SK-N-MC (cell line): ENCODE results near the gene AMBRA1.
A peak's percentile ranks its signal among the peaks of the same experiment; 100 is the strongest.

Source experiments
- DNase-seq: peaks from one replicate; pipeline ENCODE4 v3.0.0-alpha.2; 2011; ENCODE audit warnings: low read depth, low spot score
- H3K27ac ChIP-seq: fragments of 200-600 bp; sonication (generic); 2 replicates; pipeline ENCODE4 v1.5.1; 2016; ENCODE audit warnings: mixed run types
- H3K36me3 ChIP-seq: fragments of 200-600 bp; sonication (generic); 2 replicates; pipeline ENCODE4 v1.6.1; 2017; ENCODE audit warnings: antibody characterized with exemption, low read length, mixed read lengths; ENCODE audit not compliant: insufficient read depth
- H3K4me3 ChIP-seq: fragments of 200-600 bp; sonication (generic); 2 replicates; pipeline ENCODE4 v1.5.1; 2016
- H3K9ac ChIP-seq: fragments of 200-600 bp; sonication (generic); 2 replicates; pipeline ENCODE4 v1.8.0; 2017; ENCODE audit warnings: mixed run types, mixed read lengths; ENCODE audit not compliant: insufficient read length
- H3K9me3 ChIP-seq: fragments of 200-600 bp; sonication (generic); 2 replicates; pipeline ENCODE4 v1.6.1; 2017; ENCODE audit warnings: low read depth, mild to moderate bottlenecking, antibody characterized with exemption, low read length, moderate library complexity, mixed read lengths
- EZH2 ChIP-seq: fragments of 200-600 bp; sonication (generic); IDR thresholded peaks from one replicate; pipeline ENCODE4 v1.6.1; 2017; ENCODE audit warnings: antibody characterized with exemption
- FOXP2 ChIP-seq: optimal IDR thresholded peaks from 2 replicates; pipeline ENCODE3; 2011; ENCODE audit warnings: mild to moderate bottlenecking, moderate library complexity; ENCODE audit not compliant: insufficient read depth; ENCODE audit errors: extremely low read length, control extremely low read depth
- POLR2AphosphoS5 ChIP-seq: IDR thresholded peaks from 2 replicates; pipeline ENCODE4 v1.6.1; 2012; ENCODE audit warnings: mild to moderate bottlenecking, low read depth, low read length, borderline replicate concordance

The AMBRA1 gene

DNA sequence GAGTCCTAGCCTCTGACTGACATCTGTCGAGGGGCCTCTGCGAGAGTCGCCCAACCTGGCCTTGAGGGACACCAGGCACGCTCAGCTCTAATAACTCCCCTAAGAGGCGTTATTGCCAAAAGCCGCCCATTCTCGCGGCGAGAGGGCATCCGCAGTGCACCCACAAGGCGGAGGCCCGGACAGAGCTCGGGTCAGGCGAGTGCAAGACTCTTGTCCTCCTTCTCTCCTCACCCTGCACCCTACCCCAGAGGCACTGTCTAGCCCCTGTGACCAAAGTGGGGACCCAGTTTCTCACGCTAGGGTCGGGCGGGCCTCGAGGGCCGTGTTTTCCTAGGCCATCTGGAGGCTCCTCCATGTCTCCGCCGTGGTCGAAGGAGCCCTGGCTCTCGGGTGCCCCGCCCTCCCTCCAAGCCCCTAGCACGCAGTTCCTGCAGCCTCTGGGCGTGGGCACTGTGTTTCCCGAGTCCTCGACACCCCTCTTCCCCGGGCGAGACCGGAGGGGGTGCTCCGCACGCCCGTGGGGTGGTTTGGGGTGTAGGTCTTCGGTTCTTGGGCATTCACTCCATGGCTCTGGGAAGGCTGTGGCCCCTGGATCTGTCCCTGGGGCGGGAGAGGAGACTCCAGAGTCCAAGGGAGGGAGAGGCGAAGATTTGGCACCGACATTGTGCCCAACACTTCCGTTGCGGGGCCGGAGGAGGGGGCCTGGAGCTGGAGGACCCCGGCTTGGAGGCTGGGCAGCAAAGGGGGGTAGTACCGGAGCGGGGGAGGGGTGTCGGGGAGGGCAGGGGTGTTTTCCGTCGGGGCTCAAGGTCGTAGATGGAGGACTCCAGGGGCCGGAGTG is 203.3 kb downstream of the AMBRA1 start:
- TF ChIP-seq POLR2AphosphoS5 (no peak), FOXP2 (no peak), EZH2 (no peak)
- peak overlapping the region; percentile 71 for H3K4me3 ChIP-seq
- no peak overlapping the region for H3K9ac ChIP-seq
- H3K9me3 ChIP-seq: no peaks in the 10 kb centered on the region
- DNase-seq: no peak
- no peak overlapping the region for H3K27ac ChIP-seq
- no peaks in the 10 kb centered on the region for H3K36me3 ChIP-seq

DNA sequence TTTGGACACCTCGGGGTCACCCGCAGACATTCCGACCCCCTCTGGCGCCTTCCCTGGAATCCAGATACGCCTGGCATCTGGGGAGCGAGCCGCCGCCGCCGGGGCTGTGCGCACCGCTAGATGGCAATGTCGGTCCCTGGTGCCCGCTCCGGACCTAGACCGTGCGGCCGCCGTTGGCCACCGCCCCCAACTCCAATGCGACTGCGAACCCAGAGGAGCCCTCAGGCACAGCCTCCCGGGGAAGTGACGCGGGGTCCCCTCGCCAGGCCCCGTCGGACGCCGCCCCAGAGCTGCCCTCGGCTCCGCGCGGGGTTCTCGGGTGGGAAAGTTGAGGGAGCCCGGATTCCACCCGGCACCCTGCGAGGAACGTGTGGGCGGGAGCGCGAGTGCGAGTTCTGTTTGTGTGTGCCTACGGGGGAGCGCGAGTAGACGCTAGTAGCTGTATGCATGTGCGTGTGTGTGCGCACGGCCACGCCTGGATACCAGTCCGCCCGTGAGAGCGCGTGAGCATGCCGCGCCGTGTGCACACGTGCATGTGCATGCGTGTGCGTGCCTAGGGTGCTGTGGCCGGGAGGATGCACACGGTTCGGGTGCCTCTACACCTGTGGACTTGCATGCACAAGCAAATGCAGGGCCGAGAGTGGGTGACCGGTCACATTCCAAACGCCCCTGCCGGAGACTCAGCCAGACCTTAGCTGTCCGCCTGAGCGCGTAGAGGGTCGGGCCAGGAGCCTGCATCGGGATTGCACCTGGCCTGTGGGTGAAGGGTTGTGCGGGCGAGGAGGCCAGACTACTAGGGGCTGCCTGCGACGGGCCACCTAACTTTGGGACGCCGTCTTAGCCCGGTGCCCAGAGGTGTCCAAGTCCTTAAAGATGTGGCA is 204.1 kb downstream of the AMBRA1 start:
- Histone ChIP-seq H3K9me3 (no peaks in the 10 kb centered on the region), H3K4me3 (peak overlapping the region; percentile 71), H3K36me3 (no peaks in the 10 kb centered on the region), H3K9ac (no peak overlapping the region), H3K27ac (no peak overlapping the region)
- no peak for DNase-seq
- TF ChIP-seq POLR2AphosphoS5: no peak
- TF ChIP-seq EZH2: no peak
- TF ChIP-seq FOXP2: no peak

DNA sequence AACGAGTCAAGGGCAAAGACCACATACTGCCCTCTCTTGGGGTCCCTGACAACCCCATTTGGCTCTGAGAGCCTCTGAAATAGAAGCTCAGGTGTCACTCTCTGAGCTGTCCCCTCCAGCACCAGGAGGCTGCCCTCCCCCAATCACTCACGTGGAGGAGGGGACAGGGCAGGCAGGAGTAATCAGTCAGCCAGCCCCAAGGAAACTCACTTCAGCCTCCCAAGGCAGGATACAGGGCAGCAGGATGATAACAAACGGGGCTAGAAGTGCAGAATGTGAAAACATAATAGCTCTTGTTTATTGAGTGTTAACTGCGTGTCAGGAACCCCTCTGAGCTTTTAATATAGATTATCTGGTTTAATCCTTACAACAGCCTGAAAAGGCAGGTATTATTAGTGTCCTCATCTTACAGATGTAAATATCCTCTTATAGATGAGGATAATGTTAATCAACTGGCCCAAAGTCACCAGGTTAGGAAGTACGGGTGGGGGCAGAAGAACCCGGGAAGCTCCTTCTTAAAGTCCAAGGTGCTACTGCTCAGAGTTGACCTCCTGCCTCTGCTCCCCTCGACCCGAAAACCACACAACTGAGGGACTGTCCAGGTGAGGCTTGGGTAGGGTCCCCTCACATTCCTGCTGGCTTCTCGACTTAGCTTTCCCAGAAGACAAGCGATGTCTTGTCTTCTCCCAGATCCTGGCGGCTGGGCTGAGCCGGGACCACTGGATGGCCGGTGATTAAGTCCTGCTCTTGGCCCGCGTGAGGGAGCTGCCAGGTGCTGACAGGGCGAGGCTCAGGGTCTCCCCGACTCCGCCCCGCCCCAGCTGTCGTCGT is 205.0 kb downstream of the AMBRA1 start:
- no peaks in the 10 kb centered on the region for H3K36me3 ChIP-seq
- TF ChIP-seq EZH2: no peak
- TF ChIP-seq FOXP2: no peak
- TF ChIP-seq POLR2AphosphoS5: no peak
- H3K4me3 ChIP-seq: peak overlapping the region; percentile 71
- no peaks in the 10 kb centered on the region for H3K9me3 ChIP-seq
- H3K27ac ChIP-seq: no peak overlapping the region
- H3K9ac ChIP-seq: no peak overlapping the region
- no peak for DNase-seq

DNA sequence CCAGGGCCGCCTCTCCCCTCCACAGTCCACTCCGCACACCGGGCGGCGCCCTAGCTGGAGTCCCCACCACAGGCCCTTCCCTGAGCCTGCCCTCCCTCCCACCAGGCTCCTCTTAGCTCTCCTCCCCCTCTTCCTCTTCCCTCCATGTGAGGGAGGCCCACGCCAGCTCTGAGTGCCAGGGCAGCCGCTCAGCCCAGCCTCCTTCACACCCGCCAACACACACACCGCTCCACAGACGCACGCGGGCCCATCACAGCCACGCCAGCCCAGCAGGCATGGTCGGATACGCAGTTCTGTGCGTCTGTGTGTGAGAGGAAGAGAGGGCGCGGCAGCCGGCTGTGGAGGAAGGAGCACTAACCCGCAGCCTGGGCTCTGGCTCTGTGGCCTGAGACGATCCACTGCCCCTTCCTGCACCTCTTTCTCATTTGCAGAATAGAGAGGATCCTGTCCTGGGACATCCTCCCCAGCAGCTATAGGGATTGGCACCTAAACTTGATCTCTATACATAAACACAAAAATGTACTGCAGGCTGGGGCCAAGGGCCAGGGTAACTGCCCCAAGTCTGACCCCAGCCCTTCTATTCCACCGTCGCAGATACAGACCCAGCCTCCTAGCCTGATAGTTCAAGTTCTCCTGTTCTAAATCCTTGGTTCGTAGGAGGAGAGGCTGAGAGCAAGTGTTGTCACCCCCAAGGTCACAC is 205.8 kb downstream of the AMBRA1 start:
- TF ChIP-seq EZH2 (no peak), FOXP2 (no peak), POLR2AphosphoS5 (no peak)
- Histone ChIP-seq H3K9me3 (no peaks in the 10 kb centered on the region), H3K4me3 (no peak overlapping the region), H3K9ac (no peak overlapping the region), H3K36me3 (no peaks in the 10 kb centered on the region), H3K27ac (no peak overlapping the region)
- DNase-seq: no peak

DNA sequence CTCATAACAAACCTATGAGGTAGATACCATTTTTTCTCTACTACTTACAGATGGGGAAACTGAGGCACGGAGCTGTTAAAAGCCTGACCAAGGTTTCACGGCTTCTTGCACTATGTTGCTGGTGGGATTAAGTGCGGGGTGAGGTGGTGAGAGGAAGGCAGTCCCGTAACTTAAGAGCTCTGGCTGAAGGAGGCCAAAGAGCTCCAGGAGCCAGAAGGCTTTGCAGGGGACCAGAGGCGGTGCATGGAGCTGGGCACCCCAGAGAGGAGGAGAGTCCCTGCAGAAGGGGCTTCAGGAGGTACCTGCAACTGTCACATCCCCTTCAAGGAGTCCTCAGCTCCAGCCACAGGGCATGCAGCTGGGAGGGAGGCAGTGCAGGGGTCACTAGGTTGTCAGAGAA is 206.4 kb downstream of the AMBRA1 start:
- TF ChIP-seq EZH2 (no peak), FOXP2 (no peak), POLR2AphosphoS5 (no peak)

DNA sequence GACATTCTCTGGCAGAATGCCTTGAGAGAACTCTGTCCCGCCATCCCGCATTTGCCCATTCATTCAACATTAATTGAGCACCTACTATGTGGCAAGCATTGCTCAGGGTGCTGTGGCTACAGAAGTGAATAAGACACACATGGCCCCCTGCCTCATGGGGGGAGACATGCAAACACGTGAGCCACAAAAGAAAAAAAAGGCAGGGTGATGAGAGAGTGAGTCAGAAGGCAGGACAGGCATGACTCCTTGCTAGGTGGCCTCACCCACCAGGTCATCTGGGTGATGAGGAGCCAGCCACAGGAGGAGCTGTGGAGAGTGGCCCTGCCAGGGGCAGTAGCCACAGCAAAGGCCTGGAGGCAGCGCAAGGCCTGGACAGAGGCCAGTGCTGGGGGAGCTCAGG is 207.1 kb downstream of the AMBRA1 start:
- TF ChIP-seq EZH2 (no peak), FOXP2 (no peak), POLR2AphosphoS5 (no peak)
- H3K4me3 ChIP-seq: no peak overlapping the region

More for the DNA sequence above, 206.4 kb downstream of the AMBRA1 start:
- DNase-seq: no peak
- no peak overlapping the region for H3K27ac ChIP-seq
- no peak overlapping the region for H3K9ac ChIP-seq
- no peak overlapping the region for H3K4me3 ChIP-seq
- H3K36me3 ChIP-seq: no peaks in the 10 kb centered on the region
- no peaks in the 10 kb centered on the region for H3K9me3 ChIP-seq

DNA sequence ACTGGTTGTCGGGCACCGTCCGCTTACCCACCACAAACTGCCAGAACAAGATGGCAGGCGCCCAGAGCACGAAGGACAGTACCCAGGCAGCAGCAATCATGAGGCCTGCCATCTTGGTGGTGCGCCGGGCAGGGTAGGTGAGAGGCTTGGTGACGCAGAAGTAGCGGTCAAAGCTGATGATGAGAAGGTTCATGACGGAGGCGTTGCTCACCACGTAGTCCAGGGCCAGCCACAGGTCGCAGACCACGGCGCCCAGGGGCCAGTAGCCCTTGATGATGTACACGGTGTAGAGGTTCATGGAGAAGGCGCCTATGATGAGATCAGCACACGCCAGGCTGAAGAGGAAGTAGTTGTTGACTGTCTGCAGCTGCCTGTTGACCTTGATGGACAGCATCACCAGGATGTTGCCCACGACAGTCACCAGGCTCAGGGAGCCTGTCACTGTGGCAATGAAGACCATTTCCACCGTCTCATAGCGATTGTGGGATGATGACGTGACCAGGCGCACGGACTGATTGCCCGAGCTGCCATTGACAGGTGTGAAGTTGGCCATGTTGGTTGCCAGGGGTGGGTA is 207.7 kb downstream of the AMBRA1 start:
- Histone ChIP-seq H3K9me3 (no peaks in the 10 kb centered on the region), H3K4me3 (no peak overlapping the region), H3K27ac (no peak overlapping the region), H3K9ac (no peak overlapping the region), H3K36me3 (no peaks in the 10 kb centered on the region)
- no peak for DNase-seq
- TF ChIP-seq FOXP2 (no peak), EZH2 (no peak), POLR2AphosphoS5 (no peak)

More for the DNA sequence above, 207.1 kb downstream of the AMBRA1 start:
- Histone ChIP-seq H3K27ac (no peak overlapping the region), H3K9ac (no peak overlapping the region), H3K36me3 (no peaks in the 10 kb centered on the region), H3K9me3 (no peaks in the 10 kb centered on the region)
- DNase-seq: no peak
